Activated CD8-positive, alpha-beta memory T cell treated with anti-CD3 and anti-CD28 coated beads, Interleukin-2, amount 10 ng/mL, durations not matched to agents 7 days and 5 days (primary cell): ENCODE results near the gene PRKACA. TPM values are rescaled to one million over a fixed set of nuclear protein-coding genes. Genes with fewer than 3 reads are reported as not detected.

ENCODE experiments used
- ATAC-seq: fragments of 150-1000 bp; cut with Tn5 transposase; one replicate; pipeline ENCODE4 v1.10.0; 2021; ENCODE audit warnings: moderate library complexity
- CTCF ChIA-PET: fragments of 350-600 bp; sonication (Branson Sonifier 250); formaldehyde crosslinking; loops from one replicate; lab custom pipeline; 2021; ENCODE audit warnings: antibody characterized with exemption; lab: Charles Lee
- DNase-seq: peaks from one replicate; pipeline ENCODE4 v3.0.0-alpha.2; 2020
- H3K27ac Mint-ChIP-seq: one replicate; pipeline ENCODE4 v1.8.0; 2021; ENCODE audit warnings: mild to moderate bottlenecking, mixed read lengths
- H3K27me3 Mint-ChIP-seq: one replicate; pipeline ENCODE4 v1.8.0; 2021; ENCODE audit warnings: mixed read lengths
- H3K36me3 Mint-ChIP-seq: one replicate; pipeline ENCODE4 v1.8.0; 2021; ENCODE audit warnings: mild to moderate bottlenecking, mixed read lengths
- H3K4me1 Mint-ChIP-seq: one replicate; pipeline ENCODE4 v1.8.0; 2021; ENCODE audit warnings: mixed read lengths
- H3K4me3 Mint-ChIP-seq: one replicate; pipeline ENCODE4 v1.8.0; 2021; ENCODE audit warnings: mild to moderate bottlenecking, moderate library complexity, mixed read lengths
- H3K9me3 Mint-ChIP-seq: one replicate; pipeline ENCODE4 v1.8.0; 2022; ENCODE audit warnings: low read depth, mixed read lengths
- total RNA-seq, 2 experiments: library from RNA; stranded (reverse); gene quantifications; one replicate each; pipeline ENCODE4 v1.2.3, GENCODE V29; 2021

Gene PRKACA
- total RNA-seq, 2 experiments from 2014 or later: 42.3 to 65.4 TPM

GRCh38 chr19:14111486-14111885, 6.1 kb downstream of the PRKACA start:
- no peaks in the 10 kb centered on the region for H3K9me3 Mint-ChIP-seq
- H3K27me3 Mint-ChIP-seq: no peaks in the 10 kb centered on the region
- H3K36me3 Mint-ChIP-seq: no peaks in the 10 kb centered on the region
- peaks cover 32% of the 10 kb centered on the region for H3K4me1 Mint-ChIP-seq
- no peak for DNase-seq
- ATAC-seq: no peak
- H3K4me3 Mint-ChIP-seq: no peak overlapping the region
- CTCF ChIA-PET: no interaction called here
- no peak overlapping the region for H3K27ac Mint-ChIP-seq

- CTCF ChIA-PET: interaction anchor here (0.7 to 0.8 kb wide), 2 partner anchors 12 to 229 kb away, joined by 3 to 4 read pairs; no protein-coding TSS in a partner anchor
- peaks cover 24% of the 10 kb centered on the region for H3K4me1 Mint-ChIP-seq
- no peaks in the 10 kb centered on the region for H3K9me3 Mint-ChIP-seq
- no peak overlapping the region for H3K4me3 Mint-ChIP-seq
- H3K27ac Mint-ChIP-seq: no peak overlapping the region
- H3K36me3 Mint-ChIP-seq: no peaks in the 10 kb centered on the region
- DNase-seq (no peak), ATAC-seq (no peak)
- no peaks in the 10 kb centered on the region for H3K27me3 Mint-ChIP-seq
These were observed 6.9 kb downstream of the PRKACA start for GRCh38 chr19:14110650-14111049.

- Mint-ChIP-seq H3K27ac (no peak overlapping the region), H3K9me3 (no peaks in the 10 kb centered on the region), H3K27me3 (no peaks in the 10 kb centered on the region), H3K4me3 (no peak overlapping the region), H3K36me3 (no peaks in the 10 kb centered on the region), H3K4me1 (peaks cover 5% of the 10 kb centered on the region)
- CTCF ChIA-PET: interaction anchor here (1.0 kb wide), 1 partner anchor 29 kb away, joined by 5 read pairs; no protein-coding TSS in a partner anchor
- ATAC-seq (no peak), DNase-seq (no peak)
These were observed 9.7 kb downstream of the PRKACA start for GRCh38 chr19:14107581-14108461.

GRCh38 chr19:14106840-14107239, 10.7 kb downstream of the PRKACA start:
- Mint-ChIP-seq H3K9me3 (no peaks in the 10 kb centered on the region), H3K27me3 (no peaks in the 10 kb centered on the region), H3K4me1 (peaks cover 2% of the 10 kb centered on the region), H3K4me3 (no peak overlapping the region), H3K27ac (no peak overlapping the region), H3K36me3 (no peaks in the 10 kb centered on the region)
- CTCF ChIA-PET: interaction anchor here (4.4 kb wide), 1 partner anchor 7 kb away, joined by 16 read pairs; no protein-coding TSS in a partner anchor
- ATAC-seq: no peak
- DNase-seq: no peak

GRCh38 chr19:14105680-14106079, 11.9 kb downstream of the PRKACA start:
- H3K27me3 Mint-ChIP-seq: no peaks in the 10 kb centered on the region
- peaks cover 1% of the 10 kb centered on the region for H3K36me3 Mint-ChIP-seq

GRCh38 chr19:14103310-14103709, 14.3 kb downstream of the PRKACA start:
- CTCF ChIA-PET: interaction anchor here (4.4 kb wide), 1 partner anchor 11 kb away, joined by 16 read pairs; no protein-coding TSS in a partner anchor
- ATAC-seq: peak; percentile 27
- no peaks in the 10 kb centered on the region for H3K4me1 Mint-ChIP-seq
- H3K36me3 Mint-ChIP-seq: peaks cover 2% of the 10 kb centered on the region
- H3K4me3 Mint-ChIP-seq: no peak overlapping the region
- H3K27ac Mint-ChIP-seq: no peak overlapping the region
- DNase-seq: no peak
- no peaks in the 10 kb centered on the region for H3K9me3 Mint-ChIP-seq
- no peaks in the 10 kb centered on the region for H3K27me3 Mint-ChIP-seq

More at GRCh38 chr19:14105680-14106079, 11.9 kb downstream of the PRKACA start:
- ATAC-seq (no peak), DNase-seq (no peak)
- Mint-ChIP-seq H3K27ac (no peak overlapping the region), H3K4me1 (no peaks in the 10 kb centered on the region), H3K4me3 (no peak overlapping the region), H3K9me3 (no peaks in the 10 kb centered on the region)
- CTCF ChIA-PET: interaction anchor here (4.4 kb wide), 1 partner anchor 9 kb away, joined by 16 read pairs; no protein-coding TSS in a partner anchor

- Mint-ChIP-seq H3K4me3 (no peak overlapping the region), H3K36me3 (peaks cover 2% of the 10 kb centered on the region), H3K4me1 (no peaks in the 10 kb centered on the region), H3K27ac (no peak overlapping the region), H3K27me3 (no peaks in the 10 kb centered on the region), H3K9me3 (no peaks in the 10 kb centered on the region)
- ATAC-seq (no peak), DNase-seq (no peak)
- CTCF ChIA-PET: interaction anchor here (4.4 kb wide), 1 partner anchor 12 kb away, joined by 16 read pairs; no protein-coding TSS in a partner anchor
These were observed 14.8 kb downstream of the PRKACA start for GRCh38 chr19:14102756-14103155.

GRCh38 chr19:14102102-14102696, 15.4 kb downstream of the PRKACA start:
- Mint-ChIP-seq H3K27me3 (no peaks in the 10 kb centered on the region), H3K4me1 (no peaks in the 10 kb centered on the region), H3K27ac (no peak overlapping the region), H3K9me3 (no peaks in the 10 kb centered on the region), H3K4me3 (no peak overlapping the region), H3K36me3 (peaks cover 2% of the 10 kb centered on the region)
- ATAC-seq (no peak), DNase-seq (no peak)
- CTCF ChIA-PET: interaction anchor here (1.5 to 4.4 kb wide), 2 partner anchors 12 to 13 kb away, joined by 4 to 16 read pairs; no protein-coding TSS in a partner anchor

GRCh38 chr19:14101003-14101545, 16.5 kb downstream of the PRKACA start:
- DNase-seq (no peak), ATAC-seq (no peak)
- CTCF ChIA-PET: interaction anchor here (1.5 kb wide), 1 partner anchor 14 kb away, joined by 4 read pairs; no protein-coding TSS in a partner anchor
- no peak overlapping the region for H3K4me3 Mint-ChIP-seq
- H3K36me3 Mint-ChIP-seq: peaks cover 2% of the 10 kb centered on the region
- no peaks in the 10 kb centered on the region for H3K9me3 Mint-ChIP-seq
- H3K27me3 Mint-ChIP-seq: no peaks in the 10 kb centered on the region
- no peak overlapping the region for H3K27ac Mint-ChIP-seq
- H3K4me1 Mint-ChIP-seq: no peaks in the 10 kb centered on the region

GRCh38 chr19:14097532-14098151, 19.9 kb downstream of the PRKACA start:
- Mint-ChIP-seq H3K4me1 (peaks cover 4% of the 10 kb centered on the region), H3K27ac (no peak overlapping the region), H3K9me3 (peaks cover 4% of the 10 kb centered on the region), H3K4me3 (no peak overlapping the region), H3K27me3 (no peaks in the 10 kb centered on the region), H3K36me3 (peaks cover 8% of the 10 kb centered on the region)
- ATAC-seq (no peak), DNase-seq (no peak)
- CTCF ChIA-PET: no interaction called here

- Mint-ChIP-seq H3K4me1 (peaks cover 12% of the 10 kb centered on the region), H3K27me3 (no peaks in the 10 kb centered on the region), H3K4me3 (no peak overlapping the region), H3K36me3 (peaks cover 8% of the 10 kb centered on the region), H3K9me3 (peaks cover 4% of the 10 kb centered on the region), H3K27ac (no peak overlapping the region)
- ATAC-seq (no peak), DNase-seq (no peak)
- CTCF ChIA-PET: interaction anchor here (1.0 to 2.0 kb wide), 2 partner anchors 17 to 23 kb away, joined by 5 to 10 read pairs; partner anchors contain the start of gene MISP3
These were observed 21.1 kb downstream of the PRKACA start for GRCh38 chr19:14096272-14096992.

- H3K9me3 Mint-ChIP-seq: peaks cover 4% of the 10 kb centered on the region
- CTCF ChIA-PET: interaction anchor here (1.2 to 2.0 kb wide), 2 partner anchors 20 to 22 kb away, joined by 3 to 10 read pairs; partner anchors contain the start of gene MISP3
- DNase-seq: no peak
- H3K4me1 Mint-ChIP-seq: peaks cover 13% of the 10 kb centered on the region
- H3K4me3 Mint-ChIP-seq: no peak overlapping the region
- H3K27me3 Mint-ChIP-seq: no peaks in the 10 kb centered on the region
- H3K27ac Mint-ChIP-seq: peak overlapping the region; percentile 8
- no peak for ATAC-seq
- peaks cover 7% of the 10 kb centered on the region for H3K36me3 Mint-ChIP-seq
These were observed 22.7 kb downstream of the PRKACA start for GRCh38 chr19:14094854-14095253.
